HFF-Myc (cell line): ENCODE data around the gene FBXO21.
"Not testable (repeated sequence)": the region's sequence is repeated elsewhere in the genome, so short reads cannot be mapped to it uniquely, and the experiment has no call there.

ENCODE experiments used
- DNase-seq: peaks from one replicate; pipeline ENCODE4 v3.0.0-alpha.2; 2011; ENCODE audit warnings: low read depth; ENCODE audit errors: extremely low read depth
- H3K4me3 ChIP-seq: replicated peaks from 2 replicates; pipeline ENCODE4 v1.5.1; 2011; ENCODE audit warnings: low read depth, mild to moderate bottlenecking, control low read depth, low read length
- TF ChIP-seq, protein P1 (sequence below): IDR thresholded peaks from 2 replicates; pipeline ENCODE4 v1.5.1; 2012; ENCODE audit warnings: mild to moderate bottlenecking, low read depth, low read length, control low read depth; ENCODE audit errors: missing control alignments

Gene FBXO21

DNA sequence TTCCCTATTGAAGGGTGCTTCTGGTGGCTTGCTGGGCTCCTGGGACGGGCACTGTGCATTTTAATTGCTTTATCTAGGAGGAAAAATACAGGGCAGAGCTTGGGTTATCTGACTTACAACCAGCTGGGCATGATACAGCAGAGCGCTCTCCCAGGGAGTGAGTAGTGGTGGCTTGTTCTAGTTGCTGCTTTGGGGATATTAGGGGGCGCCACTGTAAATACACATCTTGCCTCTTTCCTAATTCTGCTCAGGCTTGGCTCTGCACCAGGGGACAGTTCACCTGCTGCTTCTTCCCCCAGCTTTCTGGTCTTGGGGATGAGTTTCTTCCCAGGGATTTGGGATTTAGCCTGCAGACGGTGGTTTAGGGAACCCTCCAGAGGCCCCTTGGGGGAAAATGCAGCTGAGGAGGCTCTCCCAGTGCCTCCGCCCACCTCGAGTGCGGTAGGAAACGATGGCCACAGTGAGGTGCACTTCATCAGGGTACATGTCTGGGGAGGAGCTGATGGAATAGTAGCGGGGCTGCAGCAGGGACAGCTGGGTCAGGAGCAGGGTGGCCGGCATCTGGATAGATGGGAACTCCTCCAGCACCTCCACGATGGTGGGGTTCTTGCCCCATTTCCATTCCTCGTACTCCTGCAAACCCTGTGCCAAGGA, 36.9 kb upstream of the FBXO21 start:
- H3K4me3 ChIP-seq: no peak overlapping the region
- TF ChIP-seq, protein P1, sequence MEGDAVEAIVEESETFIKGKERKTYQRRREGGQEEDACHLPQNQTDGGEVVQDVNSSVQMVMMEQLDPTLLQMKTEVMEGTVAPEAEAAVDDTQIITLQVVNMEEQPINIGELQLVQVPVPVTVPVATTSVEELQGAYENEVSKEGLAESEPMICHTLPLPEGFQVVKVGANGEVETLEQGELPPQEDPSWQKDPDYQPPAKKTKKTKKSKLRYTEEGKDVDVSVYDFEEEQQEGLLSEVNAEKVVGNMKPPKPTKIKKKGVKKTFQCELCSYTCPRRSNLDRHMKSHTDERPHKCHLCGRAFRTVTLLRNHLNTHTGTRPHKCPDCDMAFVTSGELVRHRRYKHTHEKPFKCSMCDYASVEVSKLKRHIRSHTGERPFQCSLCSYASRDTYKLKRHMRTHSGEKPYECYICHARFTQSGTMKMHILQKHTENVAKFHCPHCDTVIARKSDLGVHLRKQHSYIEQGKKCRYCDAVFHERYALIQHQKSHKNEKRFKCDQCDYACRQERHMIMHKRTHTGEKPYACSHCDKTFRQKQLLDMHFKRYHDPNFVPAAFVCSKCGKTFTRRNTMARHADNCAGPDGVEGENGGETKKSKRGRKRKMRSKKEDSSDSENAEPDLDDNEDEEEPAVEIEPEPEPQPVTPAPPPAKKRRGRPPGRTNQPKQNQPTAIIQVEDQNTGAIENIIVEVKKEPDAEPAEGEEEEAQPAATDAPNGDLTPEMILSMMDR: no peak
- no peak for DNase-seq

DNA sequence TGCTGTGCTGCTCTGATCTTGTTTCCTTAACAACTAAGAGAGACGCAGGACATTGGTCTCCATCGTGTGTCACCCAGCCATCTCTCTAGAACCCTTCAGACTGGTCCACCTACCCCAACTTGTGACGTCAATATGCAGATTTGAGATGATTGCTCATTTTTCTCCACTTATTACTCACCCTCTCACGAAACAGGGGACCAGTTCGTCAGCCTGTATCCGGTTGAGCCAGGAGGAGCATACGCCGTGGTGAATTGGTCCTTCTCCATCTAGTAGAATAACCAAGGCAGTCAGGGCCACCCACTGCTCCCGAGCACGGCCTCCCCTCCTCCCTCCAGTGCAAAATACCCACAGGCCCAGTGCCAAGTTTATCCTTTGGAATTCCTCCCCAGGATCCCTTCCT, 36.2 kb upstream of the FBXO21 start:
- no peak for DNase-seq
- no peak overlapping the region for H3K4me3 ChIP-seq
- TF ChIP-seq, protein P1: no peak

DNA sequence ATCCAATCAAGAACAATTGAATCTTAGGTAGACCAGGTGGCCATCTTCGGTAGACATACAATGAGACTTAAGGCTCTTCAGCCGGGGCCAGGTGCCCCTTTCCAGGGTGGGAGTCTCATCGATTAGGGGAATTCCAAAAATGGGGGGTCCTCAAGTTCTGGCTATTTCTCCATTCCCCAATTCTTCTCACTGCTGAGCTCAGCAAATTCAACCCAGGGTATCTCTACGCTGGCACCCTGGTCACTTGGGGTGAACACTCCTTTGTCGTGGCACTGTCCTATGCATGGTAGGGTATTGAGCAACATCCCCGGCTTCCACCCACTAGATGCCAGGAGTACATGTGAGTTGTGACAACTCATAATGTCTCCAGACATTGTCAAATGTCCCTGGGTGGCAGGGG, 34.9 kb upstream of the FBXO21 start:
- DNase-seq: no peak
- TF ChIP-seq, protein P1: no peak
- no peak overlapping the region for H3K4me3 ChIP-seq

DNA sequence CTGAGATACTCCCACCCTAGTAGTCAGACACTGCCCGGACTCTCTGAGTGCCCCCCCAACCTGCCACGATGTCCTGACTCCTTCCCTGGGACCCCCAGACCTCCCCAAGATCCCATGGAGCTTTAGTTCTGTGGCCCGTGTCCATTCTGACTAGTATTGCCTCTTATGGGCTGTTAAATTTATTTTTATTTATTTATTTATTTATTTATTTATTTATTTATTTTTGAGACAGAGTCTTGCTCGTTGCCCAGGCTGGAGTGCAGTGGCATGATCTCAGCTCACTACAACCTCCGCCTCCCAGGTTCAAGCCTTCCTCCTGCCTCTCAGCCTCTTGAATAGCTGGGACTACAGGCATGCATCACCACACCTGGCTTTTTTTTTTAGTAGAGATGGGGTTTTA, 30.7 kb upstream of the FBXO21 start:
- DNase-seq, H3K4me3 ChIP-seq: not testable (repeated sequence)

DNA sequence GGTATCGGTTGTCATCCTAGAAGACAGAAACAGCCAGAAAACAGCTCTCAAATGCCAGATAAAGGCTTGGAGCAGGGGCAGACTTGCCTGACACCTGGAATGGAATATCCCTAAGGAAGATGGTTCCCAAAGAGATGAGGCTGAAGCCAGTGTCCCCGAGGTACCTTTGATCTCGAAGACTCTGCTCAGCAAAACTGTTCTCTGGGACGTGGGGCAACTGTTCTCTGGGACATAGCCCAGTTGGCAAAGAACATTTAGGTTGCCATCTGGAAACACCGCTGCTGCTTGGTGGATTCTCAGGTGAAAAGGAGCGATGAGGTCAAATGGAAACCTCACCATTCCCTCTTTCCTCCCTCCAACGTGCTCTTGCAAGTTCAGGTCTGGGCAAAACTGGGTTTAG, 27.9 kb upstream of the FBXO21 start:
- TF ChIP-seq, protein P1: no peak
- DNase-seq: no peak
- no peak overlapping the region for H3K4me3 ChIP-seq

DNA sequence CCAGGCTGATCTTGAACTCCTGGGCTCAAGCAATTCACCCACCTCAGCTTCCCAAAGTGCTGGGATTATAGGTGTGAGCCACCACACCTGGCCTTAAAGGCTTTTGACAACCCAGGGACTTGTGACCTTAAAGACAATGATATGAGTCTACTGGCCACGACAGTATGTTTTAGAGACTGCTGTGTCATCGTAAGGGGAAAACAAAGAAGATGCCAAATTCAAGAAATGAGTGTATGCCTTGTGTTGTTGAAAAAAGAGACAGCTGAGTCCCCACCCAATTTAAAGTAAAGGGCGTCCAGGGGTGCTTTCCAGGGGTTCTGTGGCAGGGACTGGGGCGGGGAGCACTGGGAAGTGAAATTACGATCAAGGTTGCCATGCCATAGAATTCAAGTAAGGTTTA, 26.4 kb upstream of the FBXO21 start:
- H3K4me3 ChIP-seq: no peak overlapping the region
- no peak for DNase-seq
- TF ChIP-seq, protein P1: no peak

DNA sequence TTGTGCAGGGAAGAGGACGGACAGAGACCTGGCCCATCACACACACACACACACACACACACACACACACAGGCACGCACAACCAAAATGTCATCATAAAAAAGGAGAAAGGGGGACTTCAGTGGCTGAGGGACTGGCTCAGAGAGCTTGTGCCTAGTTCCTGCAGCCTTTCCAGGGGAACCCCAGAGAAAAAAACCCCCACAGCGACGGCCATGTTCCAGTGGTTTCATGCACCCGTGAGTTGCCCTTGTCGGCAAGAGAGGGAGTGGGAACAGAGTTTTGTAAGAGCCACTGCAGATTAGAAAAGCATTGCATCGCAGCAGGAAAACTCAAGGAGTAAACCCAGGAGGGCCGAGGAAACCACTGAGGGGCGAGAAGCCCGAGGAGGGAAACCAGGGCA, 24.5 kb upstream of the FBXO21 start:
- no peak overlapping the region for H3K4me3 ChIP-seq
- TF ChIP-seq, protein P1: no peak
- no peak for DNase-seq
